ENCODE data around the gene SRCIN1. TPM values are rescaled to one million over a fixed set of nuclear protein-coding genes. Genes with fewer than 3 reads are reported as not detected.

SRCIN1 gene
- total RNA-seq, 4 donors from 2014 or later = 11.0 to 36.5 (median 17.4) TPM

- Histone ChIP-seq H3K27ac (no peak overlapping the region), H3K4me3 (no peak overlapping the region), H3K36me3 (no peaks in the 10 kb centered on the region), H3K4me1 (no peaks in the 10 kb centered on the region), H3K27me3 (peaks cover 24% of the 10 kb centered on the region), H3K9me3 (no peaks in the 10 kb centered on the region)
- 93% methylated on average over 2 of the region's 2 CpGs for WGBS
- peak in 1 of 2 donors; percentile 21 for DNase-seq (ENCODE audit: low spot score in 2 of 2)
- no peak for TF ChIP-seq CTCF (IDR thresholded peaks at IDR 0.05)
- TF ChIP-seq POLR2AphosphoS5 (IDR thresholded peaks at IDR 0.05) = no peak
- TF ChIP-seq EP300 (IDR thresholded peaks at IDR 0.05) = no peak
- no peak for TF ChIP-seq POLR2A (IDR thresholded peaks at IDR 0.05)
Observed at GRCh38 chr17:38619451-38619795, 13.7 kb upstream of the SRCIN1 start.

- peak; percentile 7 to 13 for DNase-seq (ENCODE audit: low spot score in 2 of 2)
- 89% methylated on average over 11 of the region's 11 CpGs for WGBS
- no peaks in the 10 kb centered on the region for H3K9me3 ChIP-seq
- no peak overlapping the region for H3K27ac ChIP-seq
- H3K4me3 ChIP-seq = no peak overlapping the region
- TF ChIP-seq POLR2A (IDR thresholded peaks at IDR 0.05) (no peak), EP300 (IDR thresholded peaks at IDR 0.05) (no peak), POLR2AphosphoS5 (IDR thresholded peaks at IDR 0.05) (no peak), CTCF (IDR thresholded peaks at IDR 0.05) (no peak)
- no peaks in the 10 kb centered on the region for H3K36me3 ChIP-seq
- peaks cover 24% of the 10 kb centered on the region for H3K27me3 ChIP-seq
- no peaks in the 10 kb centered on the region for H3K4me1 ChIP-seq
Observed at GRCh38 chr17:38617967-38618760, 12.4 kb upstream of the SRCIN1 start.

- Histone ChIP-seq H3K36me3 (no peaks in the 10 kb centered on the region), H3K4me1 (no peaks in the 10 kb centered on the region), H3K27me3 (peaks cover 22% of the 10 kb centered on the region), H3K27ac (no peak overlapping the region), H3K4me3 (no peak overlapping the region), H3K9me3 (no peaks in the 10 kb centered on the region)
- no peak for DNase-seq (ENCODE audit: low spot score in 2 of 2)
- TF ChIP-seq CTCF (IDR thresholded peaks at IDR 0.05) = no peak
- TF ChIP-seq EP300 (IDR thresholded peaks at IDR 0.05) = no peak
- TF ChIP-seq POLR2AphosphoS5 (IDR thresholded peaks at IDR 0.05) = no peak
- TF ChIP-seq POLR2A (IDR thresholded peaks at IDR 0.05) = no peak
- WGBS = 82% methylated on average over 18 of the region's 19 CpGs
Observed at GRCh38 chr17:38617074-38617860, 11.5 kb upstream of the SRCIN1 start.

- peaks cover 24% of the 10 kb centered on the region for H3K27me3 ChIP-seq
- no peak for DNase-seq (ENCODE audit: low spot score in 2 of 2)
- 86% methylated on average over 5 of the region's 5 CpGs for WGBS
- no peaks in the 10 kb centered on the region for H3K4me1 ChIP-seq
- H3K36me3 ChIP-seq = no peaks in the 10 kb centered on the region
- H3K9me3 ChIP-seq = no peaks in the 10 kb centered on the region
- H3K4me3 ChIP-seq = no peak overlapping the region
- no peak overlapping the region for H3K27ac ChIP-seq
- TF ChIP-seq CTCF (IDR thresholded peaks at IDR 0.05) = no peak
- no peak for TF ChIP-seq EP300 (IDR thresholded peaks at IDR 0.05)
- no peak for TF ChIP-seq POLR2AphosphoS5 (IDR thresholded peaks at IDR 0.05)
- TF ChIP-seq POLR2A (IDR thresholded peaks at IDR 0.05) = no peak
Observed at GRCh38 chr17:38616361-38616760, 10.6 kb upstream of the SRCIN1 start.
